NB4 (cell line): ENCODE results near the gene TXLNG.

Source experiments
- CTCF ChIP-seq: IDR thresholded peaks from one replicate; pipeline ENCODE4 v1.5.1; 2012; ENCODE audit warnings: low read depth, low read length
- MAX ChIP-seq: IDR thresholded peaks from 2 replicates; pipeline ENCODE4 v1.6.1; 2011; ENCODE audit warnings: low read depth, low read length
- MYC ChIP-seq: IDR thresholded peaks from 2 replicates; pipeline ENCODE4 v1.6.1; 2011; ENCODE audit warnings: low read depth, low read length
- POLR2A ChIP-seq: IDR thresholded peaks from 2 replicates; pipeline ENCODE4 v1.6.1; 2011; ENCODE audit warnings: mild to moderate bottlenecking; ENCODE audit not compliant: insufficient read length; ENCODE audit errors: extremely low read depth

GRCh38 chrX:16853537-16853936, 67.3 kb downstream of the TXLNG start:
- TF ChIP-seq MAX: no peak
- no peak for TF ChIP-seq CTCF
- no peak for TF ChIP-seq POLR2A
- no peak for TF ChIP-seq MYC
